GM21619 (cell line): ENCODE measurements around the gene SEC61B.
A peak's percentile ranks its signal among the peaks of the same experiment; 100 is the strongest.

ENCODE experiments used
- ATAC-seq: cut with Tn5 transposase; IDR thresholded peaks from one replicate; pipeline ENCODE4 v1.9.1; 2021; ENCODE audit not compliant: unreplicated experiment

SEC61B gene

GRCh38 chr9:99221621-99222415 lies at the start of gene SEC61B, which contains the start of gene ALG2:
TSS of gene SEC61B (plus strand) at chr9:99222282. CDS start at chr9:99222364, 82 bp downstream.
TSS of gene ALG2 (minus strand) at chr9:99221942. CDS start at chr9:99221894, 48 bp downstream.
- ATAC-seq, result peak; percentile 93

- no peak for ATAC-seq
Observed at GRCh38 chr9:99173570-99174504, 48.2 kb upstream of the SEC61B start.

GRCh38 chr9:99176527-99177013 lies 45.5 kb upstream of the SEC61B start:
- no peak for ATAC-seq

GRCh38 chr9:99177576-99178366 lies 44.3 kb upstream of the SEC61B start:
- ATAC-seq, result no peak

- ATAC-seq, result no peak
Observed at GRCh38 chr9:99178912-99179872, 42.9 kb upstream of the SEC61B start.

- no peak for ATAC-seq
Observed at GRCh38 chr9:99180199-99180598, 41.9 kb upstream of the SEC61B start.

GRCh38 chr9:99180662-99181061 lies 41.4 kb upstream of the SEC61B start:
- ATAC-seq, result no peak

GRCh38 chr9:99181206-99181605 lies 40.9 kb upstream of the SEC61B start:
- no peak for ATAC-seq

- ATAC-seq, result peak; percentile 48
Observed at GRCh38 chr9:99181621-99182020, 40.5 kb upstream of the SEC61B start.

GRCh38 chr9:99182356-99182755 lies 39.7 kb upstream of the SEC61B start:
- no peak for ATAC-seq

GRCh38 chr9:99183616-99184015 lies 38.5 kb upstream of the SEC61B start:
- no peak for ATAC-seq

GRCh38 chr9:99184110-99184474 lies 38.0 kb upstream of the SEC61B start:
- no peak for ATAC-seq

GRCh38 chr9:99184475-99185347 lies 37.4 kb upstream of the SEC61B start:
- peak; percentile 53 for ATAC-seq

GRCh38 chr9:99185348-99185632 lies 36.8 kb upstream of the SEC61B start:
- no peak for ATAC-seq

GRCh38 chr9:99185934-99186333 lies 36.1 kb upstream of the SEC61B start:
- ATAC-seq, result no peak

GRCh38 chr9:99187311-99187710 lies 34.8 kb upstream of the SEC61B start:
- no peak for ATAC-seq

GRCh38 chr9:99189186-99189585 lies 32.9 kb upstream of the SEC61B start:
- ATAC-seq, result no peak

- no peak for ATAC-seq
Observed at GRCh38 chr9:99189887-99190596, 32.0 kb upstream of the SEC61B start.
